Activated CD8-positive, alpha-beta T cell treated with anti-CD3 and anti-CD28 coated beads for 36 hours (primary cell): ENCODE results near the gene AGRN. TPM values are rescaled to one million over a fixed set of nuclear protein-coding genes. Genes with fewer than 3 reads are reported as not detected.

Experiments used
- ATAC-seq: fragments of 200-7000 bp; cut with Tn5 transposase; one replicate; pipeline ENCODE4 v1.10.0; 2021; ENCODE audit warnings: mild to moderate bottlenecking, moderate library complexity
- CTCF ChIA-PET: fragments of 350-600 bp; sonication (Branson Sonifier 250); formaldehyde crosslinking; loops from one replicate; lab custom pipeline; 2021; ENCODE audit warnings: antibody characterized with exemption; lab: Charles Lee
- POLR2A ChIA-PET: fragments of 350-600 bp; sonication (Branson Sonifier 250); formaldehyde crosslinking; loops from one replicate; lab custom pipeline; 2021; ENCODE audit warnings: antibody characterized with exemption; lab: Charles Lee
- DNase-seq: peaks from one replicate; pipeline ENCODE4 v3.0.0-alpha.2; 2020
- H3K27ac Mint-ChIP-seq: one replicate; pipeline ENCODE4 v1.8.0; 2021; ENCODE audit warnings: mild to moderate bottlenecking, mixed read lengths
- H3K27me3 Mint-ChIP-seq: one replicate; pipeline ENCODE4 v1.8.0; 2021; ENCODE audit warnings: mixed read lengths
- H3K36me3 Mint-ChIP-seq: one replicate; pipeline ENCODE4 v1.8.0; 2021; ENCODE audit warnings: low read depth, mixed read lengths
- H3K4me1 Mint-ChIP-seq: one replicate; pipeline ENCODE4 v1.8.0; 2021; ENCODE audit warnings: low read depth, mixed read lengths
- H3K4me3 Mint-ChIP-seq: one replicate; pipeline ENCODE4 v1.8.0; 2021; ENCODE audit warnings: mild to moderate bottlenecking, moderate library complexity, mixed read lengths
- H3K9me3 Mint-ChIP-seq: one replicate; pipeline ENCODE4 v1.8.0; 2021; ENCODE audit warnings: mixed read lengths
- intact Hi-C: fragments of 100-400 bp; cut with micrococcal nuclease; formaldehyde crosslinking; loops from one replicate; pipeline ENCODE4 v1.10.0; 2022
- total RNA-seq, 2 experiments: library from RNA; stranded (reverse); gene quantifications; one replicate each; pipeline ENCODE4 v1.2.3, GENCODE V29; 2021
- TF ChIP-seq, protein P1 (sequence below): fragments of 200-600 bp; IDR thresholded peaks from one replicate; pipeline ENCODE4 v1.8.0; 2022; ENCODE audit warnings: antibody characterized with exemption, mild to moderate bottlenecking

The AGRN gene
- total RNA-seq, 2 experiments from 2014 or later, result 64.9 to 68.0 TPM

DNA sequence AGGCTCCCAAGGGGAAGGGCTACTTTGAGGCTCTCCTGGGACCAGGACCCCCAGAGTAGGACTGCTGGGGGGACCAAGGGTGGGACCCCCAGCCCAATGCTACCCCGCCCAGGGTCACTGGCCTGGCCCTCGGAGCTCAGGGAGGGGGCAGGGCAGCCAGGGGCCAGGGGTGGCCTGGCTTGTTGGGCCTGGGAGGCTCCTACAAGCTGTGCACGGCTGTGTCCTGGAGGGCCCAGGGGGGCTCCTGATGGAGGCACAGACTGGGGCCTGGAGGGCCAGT lies 22.3 kb upstream of the AGRN start:
- peaks cover 2% of the 10 kb centered on the region for H3K36me3 Mint-ChIP-seq
- H3K27ac Mint-ChIP-seq, result no peak overlapping the region
- H3K27me3 Mint-ChIP-seq, result peaks cover 26% of the 10 kb centered on the region
- CTCF ChIA-PET, result interaction anchor here (1.1 kb wide), 1 partner anchor 13 kb away, joined by 6 read pairs; no protein-coding TSS in a partner anchor
- POLR2A ChIA-PET, result interaction anchor here (1.4 kb wide), 1 partner anchor 12 kb away, joined by 3 read pairs; no protein-coding TSS in a partner anchor
- intact Hi-C loops, result no loop called here
- TF ChIP-seq, protein P1, sequence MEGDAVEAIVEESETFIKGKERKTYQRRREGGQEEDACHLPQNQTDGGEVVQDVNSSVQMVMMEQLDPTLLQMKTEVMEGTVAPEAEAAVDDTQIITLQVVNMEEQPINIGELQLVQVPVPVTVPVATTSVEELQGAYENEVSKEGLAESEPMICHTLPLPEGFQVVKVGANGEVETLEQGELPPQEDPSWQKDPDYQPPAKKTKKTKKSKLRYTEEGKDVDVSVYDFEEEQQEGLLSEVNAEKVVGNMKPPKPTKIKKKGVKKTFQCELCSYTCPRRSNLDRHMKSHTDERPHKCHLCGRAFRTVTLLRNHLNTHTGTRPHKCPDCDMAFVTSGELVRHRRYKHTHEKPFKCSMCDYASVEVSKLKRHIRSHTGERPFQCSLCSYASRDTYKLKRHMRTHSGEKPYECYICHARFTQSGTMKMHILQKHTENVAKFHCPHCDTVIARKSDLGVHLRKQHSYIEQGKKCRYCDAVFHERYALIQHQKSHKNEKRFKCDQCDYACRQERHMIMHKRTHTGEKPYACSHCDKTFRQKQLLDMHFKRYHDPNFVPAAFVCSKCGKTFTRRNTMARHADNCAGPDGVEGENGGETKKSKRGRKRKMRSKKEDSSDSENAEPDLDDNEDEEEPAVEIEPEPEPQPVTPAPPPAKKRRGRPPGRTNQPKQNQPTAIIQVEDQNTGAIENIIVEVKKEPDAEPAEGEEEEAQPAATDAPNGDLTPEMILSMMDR, result no peak
- H3K4me3 Mint-ChIP-seq, result no peak overlapping the region
- no peak for ATAC-seq
- DNase-seq, result no peak
- H3K9me3 Mint-ChIP-seq, result peaks cover 1% of the 10 kb centered on the region
- peaks cover 17% of the 10 kb centered on the region for H3K4me1 Mint-ChIP-seq

DNA sequence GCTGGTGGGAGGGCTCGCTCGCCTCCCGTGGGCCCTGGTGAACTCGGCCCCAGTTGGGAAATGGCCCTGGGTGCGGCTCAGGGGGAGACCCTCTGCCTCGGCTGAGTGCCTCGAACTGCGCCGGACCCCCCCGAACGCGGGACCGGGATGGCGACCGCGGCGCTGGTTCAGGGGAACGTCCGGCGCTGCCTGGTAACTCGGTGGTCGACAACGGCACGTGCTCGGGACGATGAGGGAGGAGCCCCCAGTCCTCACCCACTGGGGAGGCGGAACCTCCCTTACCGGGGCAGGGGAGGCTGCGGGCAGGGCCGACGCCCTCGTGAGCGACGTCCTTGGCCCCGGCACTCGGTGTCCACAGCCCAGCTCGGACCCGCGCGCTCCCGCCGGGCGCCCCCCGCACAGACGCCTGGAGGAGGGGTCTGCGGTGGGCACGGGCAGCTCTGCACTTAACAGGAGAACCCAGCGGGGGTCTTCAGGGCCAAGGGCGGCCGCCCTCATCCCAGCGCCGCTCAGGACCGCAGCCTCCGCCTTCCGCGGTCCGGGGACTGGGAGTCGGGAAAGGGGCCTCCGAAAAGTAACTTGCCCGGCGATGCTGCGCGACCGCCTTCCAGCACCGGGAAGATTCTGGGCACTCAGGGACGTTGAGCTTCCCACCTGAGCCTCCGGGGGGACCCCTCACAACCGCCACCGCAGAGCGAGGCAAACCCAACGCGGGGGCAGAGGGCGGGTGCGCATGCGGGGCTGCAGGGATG lies 21.8 kb upstream of the AGRN start:
- no peak for ATAC-seq
- DNase-seq, result no peak
- Mint-ChIP-seq H3K27ac (no peak overlapping the region), H3K27me3 (peaks cover 28% of the 10 kb centered on the region), H3K4me3 (no peak overlapping the region), H3K4me1 (peaks cover 13% of the 10 kb centered on the region), H3K9me3 (no peaks in the 10 kb centered on the region), H3K36me3 (peaks cover 2% of the 10 kb centered on the region)
- CTCF ChIA-PET, result interaction anchor here (0.6 to 1.1 kb wide), 2 partner anchors 14 kb away, joined by 3 to 6 read pairs; no protein-coding TSS in a partner anchor
- POLR2A ChIA-PET, result interaction anchor here (1.4 kb wide), 1 partner anchor 13 kb away, joined by 3 read pairs; no protein-coding TSS in a partner anchor
- intact Hi-C loops, result no loop called here
- TF ChIP-seq, protein P1, result no peak

DNA sequence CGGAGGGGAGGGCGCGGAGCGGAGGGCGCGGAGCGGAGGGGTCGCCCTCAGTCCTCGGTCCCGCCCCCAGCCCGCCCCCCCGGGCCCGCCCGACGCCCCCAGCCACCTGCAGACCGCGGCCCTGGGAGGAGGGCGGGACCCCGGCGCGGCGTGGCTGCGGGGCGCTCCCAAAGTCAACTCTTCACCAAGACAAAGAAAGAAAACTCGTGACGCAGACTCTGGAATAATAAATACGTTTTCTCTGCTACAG lies 21.2 kb upstream of the AGRN start:
- Mint-ChIP-seq H3K4me1 (peaks cover 13% of the 10 kb centered on the region), H3K27me3 (peaks cover 33% of the 10 kb centered on the region), H3K9me3 (no peaks in the 10 kb centered on the region), H3K27ac (no peak overlapping the region), H3K36me3 (peaks cover 2% of the 10 kb centered on the region), H3K4me3 (no peak overlapping the region)
- intact Hi-C loops, result no loop called here
- DNase-seq (no peak), ATAC-seq (no peak)
- TF ChIP-seq, protein P1, result no peak
- CTCF ChIA-PET, result interaction anchor here (0.6 to 1.3 kb wide), 2 partner anchors 14 to 15 kb away, joined by 3 to 5 read pairs; partner anchors contain the start of gene ISG15
- POLR2A ChIA-PET, result no interaction called here

DNA sequence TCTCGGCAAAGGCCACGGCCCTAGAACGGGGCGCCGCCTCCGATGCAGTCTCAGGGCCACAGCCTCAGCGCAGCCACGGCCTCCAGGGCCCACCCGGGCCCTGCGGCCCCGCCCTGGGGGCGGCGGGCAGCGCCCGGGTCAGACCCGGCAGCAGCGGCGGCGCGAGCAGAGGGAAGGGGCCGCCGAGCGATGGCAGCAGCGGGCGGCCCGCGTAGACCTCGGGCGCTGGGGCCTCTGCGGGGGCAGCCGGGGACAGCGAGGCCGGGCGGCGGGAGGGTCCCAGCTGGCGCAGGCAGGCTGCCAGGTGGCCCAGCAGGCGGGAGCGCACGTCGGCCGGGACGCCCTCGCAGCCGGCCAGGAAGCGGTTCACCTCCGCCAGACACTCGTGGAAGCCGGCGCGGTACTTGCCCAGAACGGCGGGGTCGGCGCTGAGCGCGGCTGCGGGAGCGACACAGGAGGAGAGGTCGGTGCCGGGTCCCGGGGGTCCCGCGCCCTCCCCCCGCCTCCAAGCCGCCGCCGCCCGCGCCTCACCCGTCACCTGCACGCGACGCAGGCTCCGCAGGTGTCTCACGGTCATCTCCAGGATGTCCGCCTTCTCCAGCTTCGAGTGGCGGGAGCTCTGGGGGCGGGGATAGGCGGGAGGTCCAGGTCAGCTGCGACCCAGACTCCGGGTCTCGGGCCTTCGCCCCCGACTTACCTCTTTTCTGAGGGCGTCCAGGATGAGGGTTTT lies 20.8 kb upstream of the AGRN start:
- Mint-ChIP-seq H3K4me3 (peak overlapping the region; percentile 47), H3K9me3 (no peaks in the 10 kb centered on the region), H3K36me3 (peaks cover 2% of the 10 kb centered on the region), H3K27me3 (peaks cover 34% of the 10 kb centered on the region), H3K4me1 (peaks cover 10% of the 10 kb centered on the region), H3K27ac (no peak overlapping the region)
- ChIA-PET CTCF (interaction anchor here (0.6 to 1.3 kb wide), 3 partner anchors 15 kb away, joined by 3 to 5 read pairs (median 3); partner anchors contain the start of gene ISG15), POLR2A (interaction anchor here (0.9 kb wide), 1 partner anchor 10 kb away, joined by 3 read pairs; no protein-coding TSS in a partner anchor)
- DNase-seq, result peak; percentile 46
- TF ChIP-seq, protein P1, result no peak
- ATAC-seq, result peak; percentile 19
- intact Hi-C loops, result no loop called here
